ENCODE results near the gene COL28A1.

COL28A1 gene

GRCh38 chr7:7330997-7331396 lies 204.7 kb downstream of the COL28A1 start:
- DNase-seq (ENCODE audit: low read depth in 2 of 2) = no peak

GRCh38 chr7:7329326-7329725 lies 206.3 kb downstream of the COL28A1 start:
- no peak for DNase-seq (ENCODE audit: low read depth in 2 of 2)

DNA sequence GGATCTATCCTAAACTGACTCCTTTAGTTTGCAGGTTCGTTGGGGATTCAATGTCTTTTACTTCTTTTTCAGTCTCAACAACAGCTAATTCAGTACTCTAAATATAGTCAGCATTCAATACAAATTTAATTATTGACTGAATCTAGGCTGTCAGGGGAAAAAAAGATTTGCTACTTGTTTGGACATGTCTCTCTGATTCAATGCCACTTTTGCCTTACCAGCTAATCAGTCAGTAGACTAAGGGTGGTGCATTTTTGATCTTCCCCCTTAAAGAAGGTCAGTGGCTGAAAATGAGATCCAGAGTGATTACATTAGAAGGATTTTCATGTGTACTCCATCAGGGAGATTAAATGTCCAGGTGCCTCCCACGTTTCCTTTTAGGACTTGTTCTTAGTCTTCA lies 208.2 kb downstream of the COL28A1 start:
- no peak for DNase-seq (ENCODE audit: low read depth in 2 of 2)

GRCh38 chr7:7324698-7325097 lies 211.0 kb downstream of the COL28A1 start:
- DNase-seq (ENCODE audit: low read depth in 2 of 2) = no peak

GRCh38 chr7:7323921-7324320 lies 211.8 kb downstream of the COL28A1 start:
- no peak for DNase-seq (ENCODE audit: low read depth in 2 of 2)

GRCh38 chr7:7323352-7323751 lies 212.3 kb downstream of the COL28A1 start:
- DNase-seq (ENCODE audit: low read depth in 2 of 2) = no peak

- no peak for DNase-seq (ENCODE audit: low read depth in 2 of 2)
These were observed 214.0 kb downstream of the COL28A1 start for GRCh38 chr7:7321681-7322080.

- no peak for DNase-seq (ENCODE audit: low read depth in 2 of 2)
These were observed 217.1 kb downstream of the COL28A1 start for GRCh38 chr7:7318601-7319000.

DNA sequence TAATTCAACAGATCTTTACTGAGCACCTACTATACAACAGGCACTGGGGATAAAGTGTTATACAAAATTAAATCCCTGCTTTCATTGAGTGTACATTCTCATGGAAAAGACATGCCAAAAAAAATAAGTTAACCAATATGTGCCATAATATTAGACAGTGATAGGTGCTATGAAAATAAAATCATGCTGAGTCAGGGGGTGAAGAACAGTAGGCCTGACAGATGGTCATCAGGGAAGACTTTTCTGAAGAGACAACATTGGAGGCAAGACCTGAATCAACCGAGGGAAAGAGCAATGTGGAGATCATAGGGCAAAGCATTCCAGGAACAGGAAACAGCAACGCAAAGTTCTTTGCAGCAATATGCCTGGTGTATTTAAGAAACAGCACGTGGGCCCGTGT lies 217.8 kb downstream of the COL28A1 start:
- no peak for DNase-seq (ENCODE audit: low read depth in 2 of 2)

DNA sequence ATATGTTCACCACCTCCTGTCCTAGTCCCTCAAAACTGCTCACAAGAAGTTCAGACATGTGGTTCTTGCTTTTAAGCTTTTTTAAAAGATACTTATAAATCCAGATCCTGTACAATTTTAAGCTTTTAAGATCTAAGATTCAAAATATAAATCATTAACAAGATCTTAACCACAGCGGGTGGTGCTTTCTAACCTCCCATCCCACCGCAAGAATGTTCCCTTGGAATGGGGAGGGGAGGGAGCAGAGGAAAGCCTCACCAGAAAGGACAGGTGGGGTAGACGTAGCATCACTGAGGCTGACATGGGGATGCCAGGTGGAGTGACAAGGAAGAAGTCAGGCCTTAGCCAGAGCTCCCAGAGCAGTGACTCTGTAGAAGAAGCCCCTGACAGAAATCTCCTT lies 219.8 kb downstream of the COL28A1 start:
- DNase-seq (ENCODE audit: low read depth in 2 of 2) = no peak

GRCh38 chr7:7312323-7312722 lies 223.3 kb downstream of the COL28A1 start:
- no peak for DNase-seq (ENCODE audit: low read depth in 2 of 2)

- DNase-seq (ENCODE audit: low read depth in 2 of 2) = no peak
These were observed 224.7 kb downstream of the COL28A1 start for GRCh38 chr7:7311001-7311400.

DNA sequence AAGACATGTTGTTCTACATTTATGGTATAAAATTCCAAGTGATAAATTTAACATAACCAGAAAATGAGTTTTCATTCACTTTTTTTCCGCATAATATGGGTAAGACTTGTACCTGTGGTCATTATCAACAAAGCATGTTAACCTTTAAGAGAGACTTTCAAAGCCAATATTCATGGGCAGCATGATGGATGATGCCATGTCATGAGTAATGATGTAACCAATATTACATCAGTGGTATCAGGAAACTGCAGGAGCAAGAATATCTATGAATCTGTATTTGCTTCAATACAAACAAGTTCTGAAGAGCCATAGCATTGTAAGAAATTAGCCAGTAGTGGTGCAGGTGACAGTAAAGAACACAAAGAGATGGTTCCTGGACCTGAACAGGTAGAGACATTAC lies 226.5 kb downstream of the COL28A1 start:
- DNase-seq (ENCODE audit: low read depth in 2 of 2) = no peak
